G401.6 (cell line): Measurements from ENCODE around the gene MAFB.

Experiments
- FAIRE-seq: peaks from 2 replicates; lab custom pipeline; 2012; peaks lifted over from hg19 to GRCh38; lab: Jason Lieb, UNC

Gene MAFB

DNA sequence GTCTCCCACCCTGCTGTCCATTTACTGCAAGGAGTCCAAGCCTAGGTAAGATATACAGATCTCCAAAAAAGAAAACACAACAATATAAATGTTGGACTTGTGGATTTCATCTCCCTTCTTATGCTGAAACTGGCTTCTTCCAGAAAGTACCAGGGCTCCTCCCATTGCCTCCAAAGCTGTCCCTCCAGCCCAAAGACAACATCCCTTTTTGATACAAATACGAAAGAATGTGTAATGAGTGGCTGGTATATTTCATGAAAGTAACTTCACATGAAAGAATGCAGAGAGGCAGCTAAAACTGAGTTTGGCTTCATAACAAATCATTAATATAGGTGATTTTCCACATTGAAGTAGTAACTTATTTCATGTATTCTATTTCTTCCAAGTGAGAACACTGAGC, 7.9 kb downstream of the MAFB start:
- no peak for FAIRE-seq

DNA sequence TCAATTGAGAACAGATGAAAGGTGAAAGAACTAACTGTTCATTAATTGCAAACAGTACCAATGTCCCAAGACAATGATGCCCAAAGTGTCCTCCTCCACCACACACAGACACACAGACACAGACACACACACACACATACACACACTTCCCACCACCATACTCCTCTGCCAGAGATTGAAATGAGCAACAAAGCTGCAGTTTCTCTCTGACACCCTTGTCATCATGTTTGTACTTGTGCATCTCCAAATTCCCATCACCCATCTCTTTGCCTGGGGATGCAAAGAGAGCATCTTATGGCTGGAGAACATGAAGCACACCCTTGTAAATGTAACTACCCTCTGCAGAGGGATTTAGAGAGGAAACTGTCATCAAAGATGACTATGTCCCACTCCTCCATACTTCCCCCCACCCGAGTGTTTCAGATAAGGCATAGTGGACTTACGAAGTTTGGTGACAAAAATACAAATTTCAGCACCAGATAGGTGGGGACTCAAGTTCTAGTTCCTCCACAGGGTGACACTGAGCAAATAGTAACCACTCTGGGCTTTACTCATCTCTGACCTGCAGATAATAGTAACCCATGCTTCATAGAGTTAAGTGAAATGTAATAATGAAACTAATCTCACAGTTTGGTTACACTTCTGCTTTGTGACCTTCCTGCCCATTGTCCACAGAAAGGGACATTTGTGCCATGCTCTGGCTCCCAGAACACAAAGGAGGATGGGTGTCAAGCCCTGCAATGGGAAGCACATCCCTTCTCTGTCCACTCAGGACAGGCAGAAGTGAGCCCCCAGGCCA, 8.7 kb downstream of the MAFB start:
- no peak for FAIRE-seq

DNA sequence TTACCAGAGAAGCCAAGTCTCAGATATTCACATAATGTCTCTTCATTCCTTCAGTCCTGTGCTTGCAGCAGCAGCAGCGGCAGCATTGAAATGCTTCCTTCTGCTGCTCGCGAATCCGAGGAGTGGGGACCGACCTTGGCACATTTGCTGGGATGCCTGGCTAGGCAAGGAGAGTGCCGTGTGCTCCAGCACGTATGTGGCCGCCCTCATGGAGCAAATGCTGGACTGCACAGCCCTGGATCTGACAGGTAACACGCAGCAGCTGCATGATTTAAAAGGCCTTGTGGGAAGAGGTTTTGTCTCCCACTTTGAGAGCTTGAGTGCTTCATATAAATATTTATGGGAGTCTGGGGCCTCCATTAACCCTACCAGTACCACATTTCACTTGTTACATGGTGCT, 9.9 kb downstream of the MAFB start:
- no peak for FAIRE-seq

DNA sequence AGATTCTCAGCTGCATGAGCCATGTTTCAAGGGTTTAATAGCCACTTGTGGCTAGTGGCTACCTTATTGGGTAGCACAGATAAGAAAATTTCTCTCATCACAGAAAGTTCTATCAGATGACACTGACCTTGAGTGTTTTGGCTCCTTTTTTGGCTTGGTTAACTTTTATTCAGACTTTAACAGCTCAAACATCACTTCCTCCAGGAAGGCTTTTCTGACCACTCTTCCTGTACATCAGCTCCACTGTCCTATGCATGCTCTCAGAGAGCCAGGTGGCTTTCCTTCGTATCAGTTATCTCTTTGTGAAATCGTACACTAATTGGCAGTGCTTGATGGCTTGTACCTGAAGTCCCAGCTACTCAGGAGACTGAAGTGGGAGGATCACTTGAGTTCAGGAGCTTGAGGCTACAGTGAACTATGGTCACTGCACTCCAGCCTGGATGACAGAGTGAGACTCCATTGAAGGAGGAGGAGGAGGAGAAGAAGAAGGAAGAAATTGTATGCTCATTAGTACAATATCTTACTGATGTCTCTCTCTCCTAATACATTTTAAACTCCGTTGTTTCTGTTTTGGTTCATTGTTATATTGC, 10.7 kb downstream of the MAFB start:
- FAIRE-seq = no peak

DNA sequence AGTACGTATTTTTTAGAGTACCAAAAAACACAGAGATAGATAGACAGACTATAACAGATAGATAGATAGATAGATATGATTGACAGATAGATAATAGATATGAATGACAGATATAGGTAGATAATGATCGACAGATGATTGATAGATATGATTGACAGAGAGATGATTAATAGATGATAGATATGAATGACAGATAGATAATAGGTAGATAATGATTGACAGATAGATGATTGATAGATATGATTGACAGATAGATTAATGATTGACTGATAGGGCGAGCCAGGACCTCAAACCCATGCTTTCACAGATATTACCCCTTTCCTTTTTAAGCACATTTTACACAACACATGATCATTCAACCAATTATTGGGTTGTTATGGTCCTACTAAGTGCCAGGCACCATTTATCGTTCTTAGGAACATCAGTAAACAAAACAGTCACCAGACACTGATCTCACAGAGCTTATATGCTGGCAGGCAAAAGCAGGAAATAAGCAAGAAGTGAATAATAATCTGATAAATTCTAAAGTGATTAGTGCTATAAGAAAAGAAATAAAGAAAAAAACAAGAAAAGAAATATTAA, 11.6 kb downstream of the MAFB start:
- FAIRE-seq = no peak

DNA sequence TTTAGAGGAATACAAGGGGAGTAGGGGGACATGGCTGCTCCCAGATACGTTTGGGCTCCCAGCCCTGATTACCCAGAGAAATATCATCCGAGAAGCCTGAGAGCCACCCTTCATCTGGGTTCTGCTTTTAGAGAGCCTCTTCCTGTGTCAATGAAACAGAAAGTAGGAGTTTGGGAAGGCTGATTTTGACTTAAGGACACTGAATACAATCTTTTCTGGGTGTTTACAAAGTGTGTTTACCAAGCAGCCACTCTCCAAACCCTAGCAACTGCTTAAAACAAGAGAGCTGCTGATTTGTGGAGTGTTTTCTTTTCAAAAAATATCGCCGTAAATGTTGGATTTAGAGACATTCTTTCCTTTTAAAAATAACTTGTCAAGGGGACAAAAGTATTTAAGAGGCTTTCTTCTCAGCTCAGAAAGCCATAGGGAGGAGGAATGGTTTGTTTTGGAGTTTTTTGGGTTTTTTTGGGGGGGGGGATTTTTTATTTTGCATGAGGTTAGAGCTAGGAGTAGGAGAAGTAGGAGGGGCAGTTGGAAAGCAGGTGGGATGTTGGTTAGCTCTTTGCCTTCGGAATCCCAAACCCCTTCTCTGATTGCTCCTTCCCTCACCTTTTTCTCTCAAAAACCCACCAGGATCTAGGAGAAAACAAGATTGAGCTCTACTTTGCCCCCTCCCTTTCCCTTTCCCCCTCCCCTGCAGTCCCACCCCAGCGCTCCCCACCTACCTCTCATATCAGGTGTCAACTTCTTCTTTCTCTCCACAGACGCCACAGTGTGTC, 12.4 kb downstream of the MAFB start:
- FAIRE-seq = no peak

DNA sequence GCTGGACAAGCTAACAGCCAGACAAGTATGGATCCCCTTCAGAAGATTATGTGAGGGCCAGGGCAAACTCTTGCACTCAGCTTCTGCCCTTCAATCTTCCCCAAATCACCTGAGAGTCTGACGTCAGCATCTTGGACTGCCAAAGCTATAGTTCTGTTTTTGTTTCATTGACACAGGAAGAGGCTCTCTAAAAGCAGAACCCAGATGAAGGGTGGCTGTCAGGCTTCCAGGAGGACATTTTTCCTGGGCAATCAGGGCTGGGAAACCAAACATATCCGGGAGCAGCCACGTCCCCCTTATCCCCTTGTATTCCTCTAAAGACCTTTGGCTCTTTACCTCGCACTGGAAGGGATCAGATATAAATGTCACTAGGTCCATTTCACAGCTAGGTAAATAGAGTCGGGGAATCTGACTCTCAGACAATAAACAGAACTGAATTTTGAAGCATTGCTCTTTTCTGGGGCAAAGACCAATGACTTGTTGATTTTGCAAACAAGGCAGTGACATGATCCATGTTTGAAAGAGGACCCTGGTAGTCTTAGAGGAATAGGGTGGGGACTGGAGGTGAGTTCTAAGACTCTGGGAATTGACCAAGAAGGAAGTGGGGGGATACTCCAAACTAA, 13.3 kb downstream of the MAFB start:
- FAIRE-seq = no peak

DNA sequence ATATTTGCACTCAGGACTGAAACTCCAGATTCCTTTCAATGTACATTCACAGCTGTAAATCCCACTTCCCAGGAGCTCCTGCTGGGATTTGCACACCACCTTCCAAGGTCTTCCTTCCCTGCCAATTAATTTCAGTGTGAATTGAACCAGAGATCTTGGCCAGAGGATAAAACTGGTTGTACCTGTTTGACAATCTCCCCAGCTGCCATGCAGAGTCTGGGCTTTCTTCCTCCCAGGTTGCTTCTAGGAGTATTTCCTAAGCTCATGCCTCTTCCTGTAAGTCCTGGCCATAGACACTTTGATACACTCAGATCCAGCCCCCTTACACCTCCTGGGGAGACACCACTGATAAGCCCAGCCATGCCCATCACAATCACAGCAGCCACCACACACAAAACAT, 15.6 kb downstream of the MAFB start:
- no peak for FAIRE-seq

DNA sequence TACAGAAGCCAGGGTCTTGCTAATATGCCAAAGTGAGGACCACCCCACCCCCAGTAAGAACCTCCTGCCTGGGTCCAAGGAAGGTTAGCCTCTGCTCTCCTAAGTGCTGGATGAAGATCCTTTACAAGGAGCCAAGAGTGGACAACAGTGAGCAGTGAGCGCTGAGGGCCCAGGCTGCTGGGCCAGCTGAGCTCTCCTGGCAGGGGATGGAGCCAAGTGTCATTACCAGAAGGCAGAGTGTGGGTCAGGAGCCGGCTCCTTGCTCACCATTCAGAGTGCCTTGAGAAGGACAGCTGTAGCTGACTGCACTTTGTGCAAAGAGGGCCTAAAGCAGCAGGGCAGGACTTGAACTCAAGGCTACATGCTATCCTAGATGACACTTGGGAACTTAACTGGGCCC, 16.9 kb downstream of the MAFB start:
- FAIRE-seq = no peak

DNA sequence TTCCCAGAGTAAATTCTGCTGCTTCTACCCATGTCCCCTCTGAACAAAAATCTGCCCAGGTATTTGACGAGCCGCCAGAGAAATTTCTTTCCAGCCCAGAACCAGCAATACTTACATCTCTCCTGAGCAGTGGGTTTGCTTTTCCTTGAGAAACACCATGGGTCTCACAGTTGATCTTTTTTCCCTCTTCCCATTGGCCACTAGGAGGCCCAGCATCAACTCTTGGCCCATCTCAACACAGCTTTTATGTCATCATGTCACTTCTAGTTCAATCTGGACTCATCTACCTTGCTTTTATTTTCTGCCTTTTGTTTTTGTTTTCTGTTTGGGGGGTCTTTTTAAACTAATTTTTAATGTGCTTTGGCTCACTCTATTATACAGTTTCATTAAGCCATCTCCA, 18.8 kb downstream of the MAFB start:
- FAIRE-seq = no peak

DNA sequence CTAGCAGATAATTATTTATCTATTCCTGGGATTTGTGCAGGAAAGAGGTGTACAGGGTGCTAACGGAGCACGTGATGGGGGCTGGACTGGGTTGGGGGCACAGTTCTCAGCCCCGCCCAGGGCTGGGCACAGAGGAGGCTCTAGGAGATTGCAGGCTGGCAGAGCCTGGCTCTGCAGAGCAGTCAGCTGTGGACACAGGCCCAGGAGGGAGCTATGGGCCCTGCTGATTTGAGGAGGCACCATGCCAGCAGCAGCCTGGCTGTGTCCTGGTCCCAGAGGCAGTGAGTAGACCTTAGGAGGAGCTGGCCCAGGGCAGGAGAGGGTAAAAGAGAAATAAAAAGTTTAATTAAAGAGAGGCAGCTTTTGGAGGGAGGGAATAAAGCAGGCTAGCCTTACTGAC, 19.3 kb downstream of the MAFB start:
- no peak for FAIRE-seq

DNA sequence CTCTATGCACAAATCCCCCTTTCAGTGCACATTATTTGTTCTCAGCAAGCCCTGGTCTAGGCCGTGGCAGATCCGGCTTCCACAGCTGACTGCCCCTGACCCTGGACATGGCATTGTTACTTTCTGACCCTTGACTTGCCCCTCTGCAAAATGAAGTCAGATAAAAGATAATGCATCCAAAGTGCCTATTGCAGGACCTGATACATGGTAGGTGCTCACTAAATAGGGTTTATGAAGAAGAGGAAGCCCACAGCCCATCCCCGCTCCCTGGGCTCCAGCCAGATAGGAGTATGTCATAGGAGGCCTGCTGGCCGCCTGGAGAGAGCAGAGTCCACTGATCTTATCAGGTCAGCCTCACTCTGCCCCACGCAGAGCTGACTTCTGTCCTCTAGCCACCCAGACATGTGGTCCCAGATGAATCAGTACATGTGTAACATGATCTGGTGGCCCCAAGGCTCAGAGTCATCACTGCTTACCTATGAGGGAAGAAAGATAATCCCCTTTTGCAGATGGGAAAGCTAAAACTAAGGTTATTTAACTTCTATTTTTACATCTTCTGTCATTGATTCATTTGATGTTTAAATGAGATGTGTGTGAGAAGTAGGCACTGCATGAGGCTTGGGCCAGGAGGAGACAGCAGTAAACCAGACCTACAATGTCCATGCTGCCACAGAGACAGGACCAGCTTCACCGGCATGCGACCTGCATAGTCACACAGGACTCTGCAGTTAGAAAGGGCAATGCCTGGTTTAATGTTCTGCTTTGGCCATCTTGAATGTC, 20.4 kb downstream of the MAFB start:
- no peak for FAIRE-seq

DNA sequence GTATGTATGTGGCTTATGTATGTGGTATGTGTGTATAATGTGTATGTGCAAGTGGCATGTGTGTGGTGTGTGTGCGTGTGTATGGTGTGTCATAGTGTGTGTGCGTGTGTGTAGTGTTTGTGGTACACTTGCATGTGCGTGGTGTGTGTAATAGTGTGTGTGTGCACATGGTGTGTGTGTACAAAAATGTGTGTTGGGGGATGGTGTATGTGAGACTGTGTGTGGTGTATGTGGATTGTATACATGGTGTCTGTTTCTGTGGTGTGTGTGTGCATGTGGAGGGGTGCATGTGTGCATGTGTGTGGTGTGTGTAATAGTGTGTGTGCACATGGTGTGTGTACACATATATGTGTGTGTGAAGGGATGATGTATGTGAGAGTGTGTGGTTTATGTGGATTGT, 21.5 kb downstream of the MAFB start:
- FAIRE-seq = no peak

DNA sequence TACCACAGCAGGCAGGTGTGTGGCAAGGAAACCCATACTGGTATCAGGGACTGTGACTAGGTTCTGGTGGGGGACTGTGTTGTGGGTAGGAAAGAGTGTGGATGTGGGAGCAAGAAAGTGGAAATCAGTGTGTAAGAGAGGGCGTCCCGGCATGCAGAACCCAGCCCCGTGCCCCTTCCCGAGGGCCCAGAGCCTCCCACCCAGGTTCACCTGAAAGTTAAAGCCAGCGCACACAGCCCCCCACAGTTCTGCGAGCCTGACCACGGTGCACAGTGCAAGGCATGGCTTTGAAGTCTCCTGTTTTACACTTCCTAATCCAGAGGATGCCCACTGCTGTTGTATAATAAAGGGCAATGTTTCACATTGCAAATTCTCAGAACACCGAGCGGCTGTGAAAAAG, 22.7 kb downstream of the MAFB start:
- no peak for FAIRE-seq

DNA sequence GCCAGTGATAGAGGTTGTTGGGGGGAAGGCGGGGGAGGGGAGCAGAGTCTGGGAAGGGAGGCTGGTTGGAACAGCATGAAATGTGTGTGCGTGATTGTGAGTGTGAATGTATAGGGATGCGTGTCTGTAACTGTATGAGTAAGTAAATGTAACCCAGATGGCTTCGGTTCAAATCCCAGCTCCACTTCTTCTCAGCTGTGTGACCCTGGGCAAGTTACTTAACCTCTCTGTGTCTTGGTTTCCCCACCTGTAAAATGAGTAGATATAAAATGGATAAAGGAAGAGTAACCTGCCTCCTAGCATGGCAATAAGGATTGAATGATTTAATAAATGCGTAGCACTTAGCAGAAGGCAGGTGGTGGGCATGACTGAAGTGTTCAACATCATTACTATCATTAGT, 24.1 kb downstream of the MAFB start:
- FAIRE-seq = no peak

DNA sequence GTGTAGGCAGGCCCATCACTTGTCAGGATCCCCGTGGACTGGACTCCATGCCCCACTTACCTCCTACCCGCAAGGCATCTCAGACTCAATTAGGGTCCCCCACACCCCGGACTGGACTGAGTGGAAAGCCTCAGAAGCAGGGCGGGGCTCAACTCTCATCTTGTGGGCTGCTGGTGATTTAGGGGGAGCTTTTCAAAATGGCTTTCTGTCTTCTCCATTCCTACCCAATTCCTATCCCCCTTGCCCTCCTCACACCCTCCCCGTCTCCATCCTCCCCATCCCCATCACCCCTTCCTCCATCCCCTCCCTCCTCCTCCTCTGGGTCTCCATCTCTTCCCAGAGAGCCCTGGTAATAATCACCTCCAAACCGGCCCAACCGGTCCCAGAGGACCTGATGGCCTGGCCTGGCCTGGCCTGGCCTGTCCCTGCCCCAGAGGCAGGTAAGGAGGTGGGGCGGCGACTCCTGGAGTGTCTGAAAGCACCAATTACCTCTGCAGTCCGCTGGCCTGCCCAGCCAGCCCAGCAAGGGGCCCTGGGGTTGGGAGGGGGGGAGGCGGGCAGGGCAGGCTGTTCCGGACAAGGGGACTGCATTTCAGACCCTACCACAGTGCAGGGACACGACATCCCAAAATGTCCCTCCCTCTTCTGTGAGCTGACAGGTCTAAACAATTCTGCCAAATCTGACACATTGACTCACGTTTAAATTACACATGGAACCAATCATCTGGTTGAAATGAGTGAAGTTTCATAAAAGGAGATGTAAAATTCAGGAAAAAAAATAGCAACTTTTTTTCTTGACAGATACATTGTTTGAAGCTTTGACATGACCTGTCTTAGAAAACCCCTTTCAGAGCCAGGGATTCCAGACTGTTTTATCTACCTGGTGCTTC, 24.8 kb downstream of the MAFB start:
- FAIRE-seq = no peak

DNA sequence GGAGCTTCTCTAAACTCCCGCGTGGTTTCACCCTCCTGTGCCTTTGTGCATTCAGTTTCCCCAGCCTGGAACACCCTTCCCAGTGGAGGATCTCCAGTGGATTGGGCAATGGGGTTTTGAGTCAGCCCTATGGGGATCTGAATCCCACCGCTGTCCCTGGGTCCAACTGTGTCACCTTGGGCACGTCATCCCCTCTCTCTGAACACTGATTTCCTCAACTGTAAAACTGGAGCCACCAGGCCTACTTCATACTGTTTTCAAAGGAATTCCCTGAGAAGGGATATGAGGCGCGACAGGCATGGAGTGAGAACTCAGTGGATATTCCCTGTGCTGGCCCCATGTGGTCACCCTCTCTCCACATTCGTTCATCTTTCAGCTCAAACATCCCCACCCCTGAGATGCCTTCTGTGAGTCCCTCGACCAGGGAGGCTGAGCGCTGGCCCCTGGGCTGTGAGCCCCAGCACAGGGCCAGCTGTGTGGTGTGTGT, 25.7 kb downstream of the MAFB start:
- FAIRE-seq = no peak

DNA sequence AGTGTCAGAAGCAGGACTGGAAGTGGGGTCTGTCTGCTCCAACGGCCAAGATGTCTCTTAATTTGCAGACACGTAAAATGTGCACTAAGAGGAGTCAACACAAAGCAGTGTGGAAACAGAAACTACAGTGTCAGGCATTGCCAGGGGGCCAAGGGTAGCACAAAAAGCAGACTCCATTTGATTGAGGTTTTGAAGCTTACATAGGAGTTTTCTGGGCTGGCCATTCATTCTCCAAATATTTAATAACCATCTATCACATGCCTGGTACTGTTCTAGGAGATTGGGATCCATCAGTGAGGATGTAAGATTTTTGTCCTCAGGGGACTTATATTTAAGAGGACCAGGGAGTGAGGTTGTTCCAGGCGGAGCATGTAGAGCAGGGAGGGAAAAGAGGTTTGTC, 29.5 kb downstream of the MAFB start:
- FAIRE-seq = no peak

DNA sequence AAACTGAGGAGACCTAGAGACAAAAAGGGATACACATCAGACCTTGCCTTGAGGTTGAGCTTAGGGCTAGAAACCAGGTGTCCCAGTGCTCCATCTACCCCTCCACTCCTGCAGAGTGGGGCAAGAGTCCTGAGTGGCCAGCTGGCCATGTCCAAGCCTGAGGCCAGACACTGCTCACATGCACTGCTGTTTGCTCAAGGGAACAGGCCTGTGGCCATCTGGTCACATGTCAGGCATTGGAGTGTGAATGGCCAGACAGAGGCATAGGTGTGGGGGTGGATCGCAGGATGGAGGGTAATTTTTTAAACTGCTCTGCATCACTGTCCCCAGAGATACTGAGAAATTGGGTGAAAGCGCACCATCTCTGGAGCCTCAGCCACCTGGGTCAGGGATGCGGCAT, 30.5 kb downstream of the MAFB start:
- no peak for FAIRE-seq

DNA sequence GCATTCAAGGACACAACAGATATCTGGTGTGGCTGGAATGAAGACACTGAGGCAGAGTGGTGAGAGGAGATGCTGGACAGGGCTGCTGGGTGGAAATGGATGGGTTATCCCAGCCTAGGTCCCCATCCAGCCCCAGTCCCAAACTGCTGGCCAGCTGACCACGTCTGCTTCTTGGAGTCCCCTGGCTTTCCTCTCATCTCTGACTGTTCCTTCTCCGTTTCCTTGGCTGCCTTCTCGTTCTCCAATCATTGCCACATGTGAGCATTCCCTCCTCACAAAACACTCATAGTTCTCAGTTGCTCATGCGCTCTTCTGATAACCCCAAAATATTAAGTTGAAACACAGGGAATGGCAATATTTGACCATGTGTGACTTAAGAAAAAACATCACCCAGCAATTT, 31.5 kb downstream of the MAFB start:
- no peak for FAIRE-seq

DNA sequence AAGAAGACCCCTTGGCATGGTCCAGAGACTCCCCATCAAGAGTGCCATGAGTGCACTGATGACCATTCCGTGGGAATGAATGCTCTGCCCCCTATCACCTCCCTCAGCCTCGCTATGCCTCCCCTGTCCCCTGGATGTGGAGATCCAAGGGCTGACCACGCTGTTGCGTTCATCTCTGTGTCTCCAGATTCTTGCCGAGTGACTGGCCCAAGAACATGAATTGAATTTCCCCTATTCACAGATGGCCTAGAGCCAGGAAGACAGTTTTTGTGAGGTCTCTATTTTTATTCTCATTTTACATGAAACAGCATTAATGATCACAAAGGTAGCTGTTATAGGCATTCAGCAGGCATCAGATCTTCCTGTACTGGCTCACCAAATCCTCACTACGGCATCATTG, 33.6 kb downstream of the MAFB start:
- no peak for FAIRE-seq
